ENCODE results near the gene DHRS7. TPM values are rescaled to one million over a fixed set of nuclear protein-coding genes. Genes with fewer than 3 reads are reported as not detected.
A peak's percentile ranks its signal among the peaks of the same experiment; 100 is the strongest.

Gene DHRS7
- total and polyA plus RNA-seq, 10 of the 15 experiments (the other 5 are each of a cell fraction or from before 2014, with no cell fraction given): 55.0 to 99.8 (median 62.2) TPM

GRCh38 chr14:60164712-60165546 is at the start of gene DHRS7 (continued):
- TF ChIP-seq NR2F1 (conservative IDR thresholded peaks at IDR 0.05) (peak; percentile 51), ZNF24 (IDR thresholded peaks at IDR 0.05) (peak; percentile 62; the same call in 1 of the 2 replicates), SKIL (IDR thresholded peaks at IDR 0.05; ENCODE audit: low read depth, poor library complexity, severe bottlenecking) (no peak), PRDM15 (CRISPR knock-in tag; IDR thresholded peaks at IDR 0.05) (no peak), NFXL1 (IDR thresholded peaks at IDR 0.05; ENCODE audit: borderline replicate concordance) (peak; percentile 64; the same call in 1 of the 2 replicates), BCLAF1 (IDR thresholded peaks at IDR 0.05) (no peak), STAT1 (conservative IDR thresholded peaks at IDR 0.05) (no peak), USF1 (IDR thresholded peaks at IDR 0.05; ENCODE audit: borderline replicate concordance, extremely low read length, insufficient read depth, low read depth, low read length) (no peak), NR2C1 (IDR thresholded peaks at IDR 0.05) (no peak), IRF4 (IDR thresholded peaks at IDR 0.05; ENCODE audit: low read depth, low read length) (no peak), BCL3 (IDR thresholded peaks at IDR 0.05; ENCODE audit: borderline replicate concordance, insufficient read depth, low read depth, low read length, poor library complexity, severe bottlenecking) (no peak), IKZF1 (conservative IDR thresholded peaks at IDR 0.05) (peak; percentile 80)

Data from GM12878 (cell line).